ENCODE data around the gene MAT2A.

MAT2A gene

DNA sequence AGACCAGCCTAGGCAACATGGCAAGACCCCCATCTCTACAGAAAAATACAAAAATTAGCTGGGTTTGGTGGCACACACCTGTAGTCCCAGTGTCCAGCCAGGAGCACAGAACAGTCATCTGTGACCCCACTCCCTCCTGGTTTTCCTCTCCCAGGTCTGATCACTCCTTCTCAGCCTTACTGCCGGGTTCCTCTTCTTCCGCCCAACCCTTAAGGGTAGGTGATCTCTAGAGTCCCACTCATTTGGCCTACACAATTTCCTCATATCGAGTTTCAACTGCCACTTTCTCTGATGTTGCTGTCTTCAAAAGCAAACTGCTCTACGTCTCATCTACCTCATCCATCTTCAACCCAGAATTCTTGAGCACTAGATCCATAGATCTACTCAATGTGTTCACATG, 13.4 kb upstream of the MAT2A start:
- 96% methylated on average over 4 of the region's 4 CpGs for whole genome bisulfite sequencing
- no peak overlapping the region for H2BK15ac ChIP-seq (ENCODE audit: low read depth, poor library complexity, severe bottlenecking)
- no peak overlapping the region for H3K27ac ChIP-seq (ENCODE audit: low read length, poor library complexity, severe bottlenecking)
- no peak overlapping the region for H4K8ac ChIP-seq (ENCODE audit: low read length)
- H3K14ac ChIP-seq (ENCODE audit: low read length in 2 of 2): no peak overlapping the region
- no peak overlapping the region for H3K9ac ChIP-seq (ENCODE audit: low read length)
- H3K23ac ChIP-seq (ENCODE audit: low read length in 2 of 2): no peak overlapping the region
- H2BK120ac ChIP-seq (ENCODE audit: low read depth, low read length): no peak overlapping the region
- no peak overlapping the region for H2BK12ac ChIP-seq (ENCODE audit: low read length in 2 of 2)
- H2AK5ac ChIP-seq (ENCODE audit: low read length, severe bottlenecking): no peak overlapping the region
- no peak overlapping the region for H3K4me3 ChIP-seq (ENCODE audit: insufficient read depth in 1 of 2, low read depth in 1 of 2, low read length in 2 of 2)
- no peaks in the 10 kb centered on the region for H3K9me3 ChIP-seq (ENCODE audit: control insufficient read depth, low read length)
- H4K91ac ChIP-seq (ENCODE audit: low read length): no peak overlapping the region
- no peak overlapping the region for H2AFZ ChIP-seq (ENCODE audit: low read depth, low read length)
- no peaks in the 10 kb centered on the region for H3K4me1 ChIP-seq (ENCODE audit: control insufficient read depth, insufficient read depth, low read depth, low read length)
- no peak overlapping the region for H3K4ac ChIP-seq (ENCODE audit: low read depth in 1 of 2, low read length in 2 of 2)
- no peak overlapping the region for H3K4me2 ChIP-seq (ENCODE audit: low read length, poor library complexity, severe bottlenecking)
- no peaks in the 10 kb centered on the region for H3K79me1 ChIP-seq (replicated peaks; ENCODE audit: low read length, poor library complexity, severe bottlenecking)
- H3K27me3 ChIP-seq (ENCODE audit: control insufficient read depth in 1 of 2, insufficient read depth in 1 of 2, low read length in 2 of 2): peaks cover 0 to 3% of the 10 kb centered on the region in 2 experiments
- no peaks in the 10 kb centered on the region for H3K36me3 ChIP-seq (ENCODE audit: control insufficient read depth in 1 of 2, insufficient read depth in 2 of 2, low read depth in 1 of 2, low read length in 2 of 2)
- no peak overlapping the region for H2BK5ac ChIP-seq (ENCODE audit: low read depth, low read length, poor library complexity, severe bottlenecking)
- no peak for DNase-seq
- no peak overlapping the region for H3K18ac ChIP-seq (ENCODE audit: low read depth in 1 of 2, low read length in 2 of 2)

DNA sequence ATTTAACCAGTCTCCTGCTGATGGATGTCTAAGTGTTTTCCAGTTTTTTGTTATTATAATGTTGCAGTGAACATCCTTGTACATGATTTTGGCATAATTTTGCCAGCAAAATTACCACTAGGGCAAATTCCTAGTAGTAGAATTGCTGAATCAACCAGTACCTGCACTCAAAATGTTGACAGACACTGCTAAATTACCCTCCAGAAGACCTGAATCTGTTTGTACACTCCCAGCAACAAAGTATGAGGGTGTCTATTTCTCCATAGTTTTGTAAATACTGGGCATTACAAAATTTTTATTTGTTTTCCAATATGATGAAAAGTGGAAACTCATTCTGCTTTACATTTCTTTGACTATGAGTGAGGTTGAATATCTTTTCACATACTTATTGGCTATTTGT, 11.2 kb upstream of the MAT2A start:
- no peak overlapping the region for H3K4me3 ChIP-seq (ENCODE audit: insufficient read depth in 1 of 2, low read depth in 1 of 2, low read length in 2 of 2)
- H2AK5ac ChIP-seq (ENCODE audit: low read length, severe bottlenecking): no peak overlapping the region
- H4K8ac ChIP-seq (ENCODE audit: low read length): no peak overlapping the region
- H3K27me3 ChIP-seq (ENCODE audit: control insufficient read depth in 1 of 2, insufficient read depth in 1 of 2, low read length in 2 of 2): peaks cover 0 to 3% of the 10 kb centered on the region in 2 experiments
- H2BK15ac ChIP-seq (ENCODE audit: low read depth, poor library complexity, severe bottlenecking): no peak overlapping the region
- H3K14ac ChIP-seq (ENCODE audit: low read length in 2 of 2): no peak overlapping the region
- no peak overlapping the region for H4K91ac ChIP-seq (ENCODE audit: low read length)
- H2BK120ac ChIP-seq (ENCODE audit: low read depth, low read length): no peak overlapping the region
- H3K9ac ChIP-seq (ENCODE audit: low read length): no peak overlapping the region
- no peak overlapping the region for H3K23ac ChIP-seq (ENCODE audit: low read length in 2 of 2)
- no peak overlapping the region for H2BK5ac ChIP-seq (ENCODE audit: low read depth, low read length, poor library complexity, severe bottlenecking)
- no peak overlapping the region for H3K27ac ChIP-seq (ENCODE audit: low read length, poor library complexity, severe bottlenecking)
- H3K4me2 ChIP-seq (ENCODE audit: low read length, poor library complexity, severe bottlenecking): no peak overlapping the region
- H2AFZ ChIP-seq (ENCODE audit: low read depth, low read length): no peak overlapping the region
- no peaks in the 10 kb centered on the region for H3K79me1 ChIP-seq (replicated peaks; ENCODE audit: low read length, poor library complexity, severe bottlenecking)
- H3K9me3 ChIP-seq (ENCODE audit: control insufficient read depth, low read length): no peaks in the 10 kb centered on the region
- DNase-seq: no peak
- H3K18ac ChIP-seq (ENCODE audit: low read depth in 1 of 2, low read length in 2 of 2): no peak overlapping the region
- H3K4ac ChIP-seq (ENCODE audit: low read depth in 1 of 2, low read length in 2 of 2): no peak overlapping the region
- H2BK12ac ChIP-seq (ENCODE audit: low read length in 2 of 2): no peak overlapping the region
- no peaks in the 10 kb centered on the region for H3K36me3 ChIP-seq (ENCODE audit: control insufficient read depth in 1 of 2, insufficient read depth in 2 of 2, low read depth in 1 of 2, low read length in 2 of 2)
- no peaks in the 10 kb centered on the region for H3K4me1 ChIP-seq (ENCODE audit: control insufficient read depth, insufficient read depth, low read depth, low read length)

DNA sequence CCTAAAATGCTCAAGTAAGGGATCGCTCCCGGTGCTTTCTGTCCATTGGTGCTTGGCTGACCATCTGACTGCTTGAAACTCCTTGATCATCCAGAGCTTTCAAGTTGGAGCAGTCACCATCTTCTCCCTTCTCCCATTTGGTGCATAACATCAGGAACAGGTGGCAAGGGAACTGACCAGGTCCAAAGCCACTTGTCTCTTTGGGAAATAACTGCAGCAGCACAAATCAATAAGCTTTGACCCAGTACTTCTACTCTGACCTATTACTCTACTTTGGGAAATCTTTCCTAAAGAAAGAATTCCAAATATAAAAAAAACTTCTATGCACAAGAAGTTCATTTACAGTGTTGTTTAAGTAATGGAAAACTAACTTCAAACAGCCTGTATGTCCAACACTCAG, 10.6 kb upstream of the MAT2A start:
- no peak overlapping the region for H4K91ac ChIP-seq (ENCODE audit: low read length)
- no peaks in the 10 kb centered on the region for H3K9me3 ChIP-seq (ENCODE audit: control insufficient read depth, low read length)
- no peak overlapping the region for H3K23ac ChIP-seq (ENCODE audit: low read length in 2 of 2)
- H3K9ac ChIP-seq (ENCODE audit: low read length): no peak overlapping the region
- 98% methylated on average over 2 of the region's 2 CpGs for WGBS
- no peaks in the 10 kb centered on the region for H3K36me3 ChIP-seq (ENCODE audit: control insufficient read depth in 1 of 2, insufficient read depth in 2 of 2, low read depth in 1 of 2, low read length in 2 of 2)
- H3K4ac ChIP-seq (ENCODE audit: low read depth in 1 of 2, low read length in 2 of 2): no peak overlapping the region
- no peak overlapping the region for H3K27ac ChIP-seq (ENCODE audit: low read length, poor library complexity, severe bottlenecking)
- H3K79me1 ChIP-seq (replicated peaks; ENCODE audit: low read length, poor library complexity, severe bottlenecking): no peaks in the 10 kb centered on the region
- H3K14ac ChIP-seq (ENCODE audit: low read length in 2 of 2): no peak overlapping the region
- no peak overlapping the region for H3K4me2 ChIP-seq (ENCODE audit: low read length, poor library complexity, severe bottlenecking)
- H3K27me3 ChIP-seq (ENCODE audit: control insufficient read depth in 1 of 2, insufficient read depth in 1 of 2, low read length in 2 of 2): peaks cover 0 to 3% of the 10 kb centered on the region in 2 experiments
- H4K8ac ChIP-seq (ENCODE audit: low read length): no peak overlapping the region
- H2BK5ac ChIP-seq (ENCODE audit: low read depth, low read length, poor library complexity, severe bottlenecking): no peak overlapping the region
- H2BK15ac ChIP-seq (ENCODE audit: low read depth, poor library complexity, severe bottlenecking): no peak overlapping the region
- no peak overlapping the region for H3K4me3 ChIP-seq (ENCODE audit: insufficient read depth in 1 of 2, low read depth in 1 of 2, low read length in 2 of 2)
- no peak overlapping the region for H2BK120ac ChIP-seq (ENCODE audit: low read depth, low read length)
- H3K4me1 ChIP-seq (ENCODE audit: control insufficient read depth, insufficient read depth, low read depth, low read length): no peaks in the 10 kb centered on the region
- H2AK5ac ChIP-seq (ENCODE audit: low read length, severe bottlenecking): no peak overlapping the region
- no peak for DNase-seq
- H3K18ac ChIP-seq (ENCODE audit: low read depth in 1 of 2, low read length in 2 of 2): no peak overlapping the region
- no peak overlapping the region for H2BK12ac ChIP-seq (ENCODE audit: low read length in 2 of 2)
- H2AFZ ChIP-seq (ENCODE audit: low read depth, low read length): no peak overlapping the region

DNA sequence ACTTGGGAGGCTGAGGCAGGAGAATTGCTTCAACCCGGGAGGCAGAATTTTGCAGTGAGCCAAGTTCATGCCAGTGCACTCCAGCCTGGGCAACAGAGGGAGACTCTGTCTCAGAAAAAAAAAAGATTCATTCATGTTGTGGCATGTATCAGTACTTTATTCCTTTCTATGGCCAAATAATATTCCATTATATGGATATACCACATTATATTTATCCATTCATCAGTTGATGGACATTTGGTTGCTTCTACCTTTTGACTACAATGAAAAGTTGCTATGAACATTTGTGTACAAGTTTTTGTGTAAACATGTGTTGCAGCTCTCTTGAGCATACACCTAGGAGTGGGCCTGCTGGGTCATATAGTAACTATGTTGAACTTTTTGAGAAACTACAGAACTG, 9.2 kb upstream of the MAT2A start:
- no peaks in the 10 kb centered on the region for H3K4me1 ChIP-seq (ENCODE audit: control insufficient read depth, insufficient read depth, low read depth, low read length)
- H2AFZ ChIP-seq (ENCODE audit: low read depth, low read length): no peak overlapping the region
- H2BK12ac ChIP-seq (ENCODE audit: low read length in 2 of 2): no peak overlapping the region
- no peak overlapping the region for H3K4ac ChIP-seq (ENCODE audit: low read depth in 1 of 2, low read length in 2 of 2)
- no peak overlapping the region for H2BK15ac ChIP-seq (ENCODE audit: low read depth, poor library complexity, severe bottlenecking)
- WGBS: 93% methylated on average over 1 of the region's 1 CpG
- no peak overlapping the region for H3K23ac ChIP-seq (ENCODE audit: low read length in 2 of 2)
- H3K27ac ChIP-seq (ENCODE audit: low read length, poor library complexity, severe bottlenecking): no peak overlapping the region
- no peaks in the 10 kb centered on the region for H3K79me1 ChIP-seq (replicated peaks; ENCODE audit: low read length, poor library complexity, severe bottlenecking)
- peaks cover 0 to 3% of the 10 kb centered on the region in 2 experiments for H3K27me3 ChIP-seq (ENCODE audit: control insufficient read depth in 1 of 2, insufficient read depth in 1 of 2, low read length in 2 of 2)
- no peak overlapping the region for H4K8ac ChIP-seq (ENCODE audit: low read length)
- H3K14ac ChIP-seq (ENCODE audit: low read length in 2 of 2): no peak overlapping the region
- DNase-seq: no peak
- no peak overlapping the region for H3K9ac ChIP-seq (ENCODE audit: low read length)
- no peak overlapping the region for H2BK120ac ChIP-seq (ENCODE audit: low read depth, low read length)
- H2AK5ac ChIP-seq (ENCODE audit: low read length, severe bottlenecking): no peak overlapping the region
- no peak overlapping the region for H3K4me3 ChIP-seq (ENCODE audit: insufficient read depth in 1 of 2, low read depth in 1 of 2, low read length in 2 of 2)
- H3K4me2 ChIP-seq (ENCODE audit: low read length, poor library complexity, severe bottlenecking): no peak overlapping the region
- no peak overlapping the region for H4K91ac ChIP-seq (ENCODE audit: low read length)
- H3K36me3 ChIP-seq (ENCODE audit: control insufficient read depth in 1 of 2, insufficient read depth in 2 of 2, low read depth in 1 of 2, low read length in 2 of 2): no peaks in the 10 kb centered on the region
- no peak overlapping the region for H2BK5ac ChIP-seq (ENCODE audit: low read depth, low read length, poor library complexity, severe bottlenecking)
- no peak overlapping the region for H3K18ac ChIP-seq (ENCODE audit: low read depth in 1 of 2, low read length in 2 of 2)
- H3K9me3 ChIP-seq (ENCODE audit: control insufficient read depth, low read length): no peaks in the 10 kb centered on the region
